RWPE2 (cell line): ENCODE data around the gene TOMM7.

Experiments
- ATAC-seq: fragments of 200-7000 bp; cut with Tn5 transposase; 3 replicates; pipeline ENCODE4 v1.9.1; 2021; ENCODE audit warnings: low read depth
- DNase-seq: peaks from one replicate; pipeline ENCODE4 v3.0.0-alpha.2; 2020; ENCODE audit warnings: low spot score
- H3K27ac ChIP-seq: fragments of 450-650 bp; 2 replicates; pipeline ENCODE4 v1.5.1; 2017; ENCODE audit warnings: mild to moderate bottlenecking; ENCODE audit not compliant: poor library complexity, severe bottlenecking
- H3K27me3 ChIP-seq: fragments of 250-450 bp; sonication (Bioruptor Pico); 2 replicates; pipeline ENCODE4 v1.5.1; 2021; ENCODE audit warnings: mild to moderate bottlenecking, moderate library complexity; ENCODE audit not compliant: insufficient read depth, poor library complexity, severe bottlenecking
- H3K36me3 ChIP-seq: fragments of 250-450 bp; sonication (Bioruptor Pico); 2 replicates; pipeline ENCODE4 v1.5.1; 2020; ENCODE audit warnings: low read depth, mild to moderate bottlenecking, moderate library complexity
- H3K4me1 ChIP-seq: fragments of 250-450 bp; sonication (Bioruptor Pico); 2 replicates; pipeline ENCODE4 v1.5.1; 2021; ENCODE audit warnings: mild to moderate bottlenecking, moderate library complexity; ENCODE audit not compliant: insufficient read depth, poor library complexity, severe bottlenecking
- H3K4me3 ChIP-seq: fragments of 250-450 bp; sonication (Bioruptor Pico); 2 replicates; pipeline ENCODE4 v1.5.1; 2021; ENCODE audit warnings: mild to moderate bottlenecking, moderate library complexity; ENCODE audit not compliant: severe bottlenecking
- H3K9me3 ChIP-seq: fragments of 250-450 bp; sonication (Bioruptor Pico); 2 replicates; pipeline ENCODE4 v1.5.1; 2021; ENCODE audit warnings: mild to moderate bottlenecking, moderate library complexity; ENCODE audit not compliant: severe bottlenecking
- CTCF ChIP-seq: fragments of 450-650 bp; IDR thresholded peaks from one replicate; pipeline ENCODE4 v1.5.1; 2017; ENCODE audit warnings: mild to moderate bottlenecking, moderate library complexity; ENCODE audit not compliant: poor library complexity, severe bottlenecking

TOMM7 gene

GRCh38 chr7:22849662-22850061 is 27.0 kb upstream of the TOMM7 start:
- DNase-seq (no peak), ATAC-seq (no peak)
- Histone ChIP-seq H3K4me3 (no peak overlapping the region), H3K9me3 (no peaks in the 10 kb centered on the region), H3K4me1 (no peaks in the 10 kb centered on the region), H3K36me3 (peaks cover 3% of the 10 kb centered on the region), H3K27ac (no peak overlapping the region), H3K27me3 (no peaks in the 10 kb centered on the region)
- TF ChIP-seq CTCF = no peak

- no peak for DNase-seq
- Histone ChIP-seq H3K4me3 (no peak overlapping the region), H3K27ac (no peak overlapping the region), H3K27me3 (no peaks in the 10 kb centered on the region), H3K36me3 (no peaks in the 10 kb centered on the region), H3K9me3 (no peaks in the 10 kb centered on the region), H3K4me1 (no peaks in the 10 kb centered on the region)
- no peak for TF ChIP-seq CTCF
- ATAC-seq = no peak
Observed at GRCh38 chr7:22849172-22849571, 26.5 kb upstream of the TOMM7 start.

- DNase-seq = no peak
- TF ChIP-seq CTCF = no peak
- Histone ChIP-seq H3K27me3 (no peaks in the 10 kb centered on the region), H3K27ac (no peak overlapping the region), H3K4me1 (no peaks in the 10 kb centered on the region), H3K9me3 (no peaks in the 10 kb centered on the region), H3K4me3 (no peak overlapping the region), H3K36me3 (no peaks in the 10 kb centered on the region)
- no peak for ATAC-seq
Observed at GRCh38 chr7:22846961-22847360, 24.3 kb upstream of the TOMM7 start.

GRCh38 chr7:22845221-22845834 is 22.7 kb upstream of the TOMM7 start:
- Histone ChIP-seq H3K4me1 (no peaks in the 10 kb centered on the region), H3K36me3 (no peaks in the 10 kb centered on the region), H3K27ac (no peak overlapping the region), H3K27me3 (no peaks in the 10 kb centered on the region), H3K9me3 (no peaks in the 10 kb centered on the region), H3K4me3 (no peak overlapping the region)
- DNase-seq (no peak), ATAC-seq (0 out of 3 replicates have a peak, but pooled peaks have one; percentile 21)
- no peak for TF ChIP-seq CTCF

- Histone ChIP-seq H3K4me1 (no peaks in the 10 kb centered on the region), H3K27me3 (no peaks in the 10 kb centered on the region), H3K27ac (no peak overlapping the region), H3K36me3 (no peaks in the 10 kb centered on the region), H3K4me3 (no peak overlapping the region), H3K9me3 (no peaks in the 10 kb centered on the region)
- DNase-seq = no peak
- ATAC-seq = no peak
- TF ChIP-seq CTCF = no peak
Observed at GRCh38 chr7:22843681-22844309, 21.1 kb upstream of the TOMM7 start.
